ENCODE measurements around the gene GRIK3. TPM values are rescaled to one million over a fixed set of nuclear protein-coding genes. Genes with fewer than 3 reads are reported as not detected.

The GRIK3 gene
- total RNA-seq, 2 experiments from 2014 or later: not detected

- no peaks in the 10 kb centered on the region for H3K27me3 Mint-ChIP-seq
- ChIA-PET POLR2A (no interaction called here), CTCF (no interaction called here)
- H3K36me3 Mint-ChIP-seq (ENCODE audit: low read depth): no peaks in the 10 kb centered on the region
- no peak overlapping the region for H3K4me3 Mint-ChIP-seq
- H3K4me1 Mint-ChIP-seq: no peaks in the 10 kb centered on the region
- no peak for DNase-seq
- H3K9me3 Mint-ChIP-seq: peaks cover 3% of the 10 kb centered on the region
- no peak overlapping the region for H3K27ac Mint-ChIP-seq
Observed at GRCh38 chr1:36977731-36978406, 56.4 kb downstream of the GRIK3 start.

- DNase-seq: no peak
- Mint-ChIP-seq H3K4me3 (no peak overlapping the region), H3K27me3 (no peaks in the 10 kb centered on the region), H3K27ac (no peak overlapping the region), H3K4me1 (no peaks in the 10 kb centered on the region), H3K36me3 (ENCODE audit: low read depth) (no peaks in the 10 kb centered on the region), H3K9me3 (peaks cover 3% of the 10 kb centered on the region)
- ChIA-PET POLR2A (no interaction called here), CTCF (no interaction called here)
Observed at GRCh38 chr1:36975642-36976041, 58.7 kb downstream of the GRIK3 start.

- no peak overlapping the region for H3K4me3 Mint-ChIP-seq
- POLR2A ChIA-PET: no interaction called here
- no peaks in the 10 kb centered on the region for H3K27me3 Mint-ChIP-seq
- H3K9me3 Mint-ChIP-seq: no peaks in the 10 kb centered on the region
- no peak overlapping the region for H3K27ac Mint-ChIP-seq
- CTCF ChIA-PET: interaction anchor here (1.3 kb wide), 1 partner anchor 8 kb away, joined by 3 read pairs; no protein-coding TSS in a partner anchor
- no peaks in the 10 kb centered on the region for H3K4me1 Mint-ChIP-seq
- no peaks in the 10 kb centered on the region for H3K36me3 Mint-ChIP-seq (ENCODE audit: low read depth)
- no peak for DNase-seq
Observed at GRCh38 chr1:36973056-36973455, 61.3 kb downstream of the GRIK3 start.

GRCh38 chr1:36971852-36972618 is 62.3 kb downstream of the GRIK3 start:
- no peaks in the 10 kb centered on the region for H3K27me3 Mint-ChIP-seq
- ChIA-PET CTCF (interaction anchor here (1.3 kb wide), 1 partner anchor 9 kb away, joined by 3 read pairs; no protein-coding TSS in a partner anchor), POLR2A (no interaction called here)
- no peaks in the 10 kb centered on the region for H3K9me3 Mint-ChIP-seq
- DNase-seq: no peak
- H3K4me3 Mint-ChIP-seq: no peak overlapping the region
- no peaks in the 10 kb centered on the region for H3K36me3 Mint-ChIP-seq (ENCODE audit: low read depth)
- no peaks in the 10 kb centered on the region for H3K4me1 Mint-ChIP-seq
- no peak overlapping the region for H3K27ac Mint-ChIP-seq

GRCh38 chr1:36968730-36969129 is 65.6 kb downstream of the GRIK3 start:
- Mint-ChIP-seq H3K4me3 (no peak overlapping the region), H3K4me1 (no peaks in the 10 kb centered on the region), H3K27me3 (no peaks in the 10 kb centered on the region), H3K9me3 (no peaks in the 10 kb centered on the region), H3K36me3 (ENCODE audit: low read depth) (no peaks in the 10 kb centered on the region), H3K27ac (no peak overlapping the region)
- ChIA-PET POLR2A (no interaction called here), CTCF (no interaction called here)
- no peak for DNase-seq

- peak; percentile 12 for DNase-seq
- ChIA-PET POLR2A (no interaction called here), CTCF (no interaction called here)
- H3K27me3 Mint-ChIP-seq: no peaks in the 10 kb centered on the region
- H3K4me3 Mint-ChIP-seq: no peak overlapping the region
- H3K27ac Mint-ChIP-seq: no peak overlapping the region
- H3K36me3 Mint-ChIP-seq (ENCODE audit: low read depth): no peaks in the 10 kb centered on the region
- H3K4me1 Mint-ChIP-seq: no peaks in the 10 kb centered on the region
- H3K9me3 Mint-ChIP-seq: no peaks in the 10 kb centered on the region
Observed at GRCh38 chr1:36966242-36966641, 68.1 kb downstream of the GRIK3 start.

- no peak overlapping the region for H3K27ac Mint-ChIP-seq
- POLR2A ChIA-PET: no interaction called here
- H3K36me3 Mint-ChIP-seq (ENCODE audit: low read depth): no peaks in the 10 kb centered on the region
- DNase-seq: no peak
- CTCF ChIA-PET: no interaction called here
- no peaks in the 10 kb centered on the region for H3K9me3 Mint-ChIP-seq
- no peaks in the 10 kb centered on the region for H3K27me3 Mint-ChIP-seq
- H3K4me3 Mint-ChIP-seq: no peak overlapping the region
- no peaks in the 10 kb centered on the region for H3K4me1 Mint-ChIP-seq
Observed at GRCh38 chr1:36965275-36966159, 68.8 kb downstream of the GRIK3 start.

- Mint-ChIP-seq H3K27me3 (no peaks in the 10 kb centered on the region), H3K4me3 (no peak overlapping the region), H3K9me3 (no peaks in the 10 kb centered on the region), H3K4me1 (no peaks in the 10 kb centered on the region), H3K27ac (no peak overlapping the region), H3K36me3 (ENCODE audit: low read depth) (no peaks in the 10 kb centered on the region)
- DNase-seq: no peak
- ChIA-PET POLR2A (no interaction called here), CTCF (no interaction called here)
Observed at GRCh38 chr1:36964830-36965229, 69.5 kb downstream of the GRIK3 start.

- no peak overlapping the region for H3K27ac Mint-ChIP-seq
- no peaks in the 10 kb centered on the region for H3K9me3 Mint-ChIP-seq
- ChIA-PET CTCF (no interaction called here), POLR2A (no interaction called here)
- no peaks in the 10 kb centered on the region for H3K4me1 Mint-ChIP-seq
- H3K27me3 Mint-ChIP-seq: no peaks in the 10 kb centered on the region
- no peaks in the 10 kb centered on the region for H3K36me3 Mint-ChIP-seq (ENCODE audit: low read depth)
- no peak for DNase-seq
- H3K4me3 Mint-ChIP-seq: no peak overlapping the region
Observed at GRCh38 chr1:36963006-36963405, 71.3 kb downstream of the GRIK3 start.

GRCh38 chr1:36961062-36961615 is 73.2 kb downstream of the GRIK3 start:
- Mint-ChIP-seq H3K36me3 (ENCODE audit: low read depth) (no peaks in the 10 kb centered on the region), H3K4me3 (no peak overlapping the region), H3K27me3 (no peaks in the 10 kb centered on the region), H3K27ac (no peak overlapping the region), H3K4me1 (no peaks in the 10 kb centered on the region), H3K9me3 (no peaks in the 10 kb centered on the region)
- POLR2A ChIA-PET: no interaction called here
- CTCF ChIA-PET: no interaction called here
- DNase-seq: no peak

- no peaks in the 10 kb centered on the region for H3K36me3 Mint-ChIP-seq (ENCODE audit: low read depth)
- H3K9me3 Mint-ChIP-seq: no peaks in the 10 kb centered on the region
- no peak overlapping the region for H3K27ac Mint-ChIP-seq
- DNase-seq: no peak
- no peak overlapping the region for H3K4me3 Mint-ChIP-seq
- H3K4me1 Mint-ChIP-seq: no peaks in the 10 kb centered on the region
- no peaks in the 10 kb centered on the region for H3K27me3 Mint-ChIP-seq
- ChIA-PET POLR2A (no interaction called here), CTCF (no interaction called here)
Observed at GRCh38 chr1:36956570-36956969, 77.7 kb downstream of the GRIK3 start.

GRCh38 chr1:36955016-36955415 is 79.3 kb downstream of the GRIK3 start:
- Mint-ChIP-seq H3K4me3 (no peak overlapping the region), H3K9me3 (no peaks in the 10 kb centered on the region), H3K27ac (no peak overlapping the region), H3K27me3 (no peaks in the 10 kb centered on the region), H3K36me3 (ENCODE audit: low read depth) (no peaks in the 10 kb centered on the region), H3K4me1 (no peaks in the 10 kb centered on the region)
- ChIA-PET POLR2A (no interaction called here), CTCF (no interaction called here)
- no peak for DNase-seq

- H3K27ac Mint-ChIP-seq: no peak overlapping the region
- POLR2A ChIA-PET: no interaction called here
- no peaks in the 10 kb centered on the region for H3K36me3 Mint-ChIP-seq (ENCODE audit: low read depth)
- H3K4me3 Mint-ChIP-seq: no peak overlapping the region
- no peaks in the 10 kb centered on the region for H3K9me3 Mint-ChIP-seq
- DNase-seq: no peak
- H3K27me3 Mint-ChIP-seq: no peaks in the 10 kb centered on the region
- no peaks in the 10 kb centered on the region for H3K4me1 Mint-ChIP-seq
- CTCF ChIA-PET: no interaction called here
Observed at GRCh38 chr1:36953061-36953460, 81.3 kb downstream of the GRIK3 start.

Measured in activated CD4-positive, alpha-beta T cell treated with anti-CD3 and anti-CD28 coated beads, Interleukin-2, amount 10 ng/mL, durations not matched to agents 7 days and 5 days (primary cell).